Ectodermal cell (in vitro differentiated cells): ENCODE data around the gene LNP1.
"Not testable (repeated sequence)": the region's sequence is repeated elsewhere in the genome, so short reads cannot be mapped to it uniquely, and the experiment has no call there.

ENCODE experiments used
- H3K27ac ChIP-seq: 2 replicates; pipeline ENCODE4 v1.7.0; 2013; ENCODE audit warnings: mild to moderate bottlenecking, low read depth, low read length; ENCODE audit not compliant: insufficient read depth, poor library complexity, severe bottlenecking
- H3K27me3 ChIP-seq: 2 replicates; pipeline ENCODE4 v1.7.0; 2013; ENCODE audit warnings: mild to moderate bottlenecking, low read length; ENCODE audit not compliant: insufficient read depth, control insufficient read depth, poor library complexity, severe bottlenecking
- H3K36me3 ChIP-seq: one replicate; pipeline ENCODE4 v1.7.0; 2013; ENCODE audit warnings: low read length; ENCODE audit not compliant: control insufficient read depth, insufficient read depth
- H3K4me1 ChIP-seq: one replicate; pipeline ENCODE4 v1.7.0; 2013; ENCODE audit warnings: low read length; ENCODE audit not compliant: control insufficient read depth, insufficient read depth
- H3K4me3 ChIP-seq: 2 replicates; pipeline ENCODE4 v1.7.0; 2013; ENCODE audit warnings: low read depth, low read length, control low read depth; ENCODE audit not compliant: insufficient read depth
- H3K9me3 ChIP-seq: 2 replicates; pipeline ENCODE4 v1.7.0; 2013; ENCODE audit warnings: mild to moderate bottlenecking, low read length, moderate library complexity; ENCODE audit not compliant: control insufficient read depth
- WGBS, 2 experiments: methylation state at CpG; one replicate each; pipeline ENCODE4 v1.1.7; 2013; ENCODE audit warnings: missing lambda C conversion rate in 2 of 2; 5-methylcytosine and 5-hydroxymethylcytosine counted together

LNP1 gene

DNA sequence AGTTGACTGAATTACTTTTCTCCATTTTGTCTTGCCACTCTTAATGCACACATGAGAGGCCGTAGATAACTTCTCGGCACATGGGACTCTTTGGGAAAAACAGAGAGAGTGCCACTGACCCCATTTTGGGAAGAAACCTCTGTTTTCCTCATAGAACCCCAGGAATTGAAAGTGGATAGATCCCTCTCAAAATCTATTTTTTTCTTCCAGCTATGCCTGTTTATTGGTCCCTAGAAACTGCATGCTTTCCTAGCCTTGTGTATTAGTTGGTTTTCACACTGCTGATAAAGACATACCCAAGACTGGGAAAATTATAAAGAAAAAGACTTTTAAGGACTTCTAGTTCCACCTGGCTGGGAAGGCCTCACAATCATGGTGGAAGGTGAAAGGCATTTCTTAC, 67.3 kb downstream of the LNP1 start:
- no peak overlapping the region for H3K4me3 ChIP-seq
- WGBS, 2 experiments: 93 to 97% methylated on average over 2 of the region's 2 CpGs
- no peaks in the 10 kb centered on the region for H3K9me3 ChIP-seq
- no peaks in the 10 kb centered on the region for H3K4me1 ChIP-seq
- H3K36me3 ChIP-seq: no peaks in the 10 kb centered on the region
- no peaks in the 10 kb centered on the region for H3K27me3 ChIP-seq
- no peak overlapping the region for H3K27ac ChIP-seq

- no peaks in the 10 kb centered on the region for H3K36me3 ChIP-seq
- no peaks in the 10 kb centered on the region for H3K4me1 ChIP-seq
- WGBS, 2 experiments: 90% methylated on average over 1 of the region's 1 CpG; no CpG with 5 or more reads in 1 of the 2 experiments
Observed at GRCh38 chr3:100470951-100471350, 69.6 kb downstream of the LNP1 start.

DNA sequence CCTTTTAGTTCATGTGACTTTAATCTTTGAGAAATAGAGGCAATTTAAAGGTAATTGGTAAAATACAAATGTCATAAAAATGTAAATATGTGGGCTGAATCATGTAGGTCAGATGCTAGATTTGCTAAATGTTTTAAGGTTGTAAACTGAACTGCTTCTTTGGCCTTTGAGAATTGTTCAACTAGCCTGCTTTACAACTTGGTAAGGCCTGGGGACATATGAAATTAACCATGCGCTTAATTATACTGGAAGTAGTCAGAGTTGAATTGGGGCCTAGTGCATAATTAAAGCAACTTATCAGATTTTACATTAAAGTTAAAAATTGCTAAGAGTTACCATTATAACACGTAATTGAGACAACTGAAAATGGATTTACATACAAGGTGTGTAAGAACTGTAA, 70.1 kb downstream of the LNP1 start:
- H3K4me3 ChIP-seq: no peak overlapping the region
- no peaks in the 10 kb centered on the region for H3K9me3 ChIP-seq
- WGBS, 2 experiments: 96% methylated on average over 2 of the region's 2 CpGs
- H3K27ac ChIP-seq: no peak overlapping the region
- H3K36me3 ChIP-seq: no peaks in the 10 kb centered on the region
- no peaks in the 10 kb centered on the region for H3K4me1 ChIP-seq
- no peaks in the 10 kb centered on the region for H3K27me3 ChIP-seq

More at GRCh38 chr3:100470951-100471350, 69.6 kb downstream of the LNP1 start:
- Histone ChIP-seq H3K27ac (no peak overlapping the region), H3K9me3 (no peaks in the 10 kb centered on the region), H3K27me3 (no peaks in the 10 kb centered on the region), H3K4me3 (no peak overlapping the region)

- WGBS, 2 experiments: 93% methylated on average over 32 of the region's 32 CpGs
- H3K9me3 ChIP-seq, H3K4me1 ChIP-seq, H3K27me3 ChIP-seq, H3K36me3 ChIP-seq, H3K27ac ChIP-seq, H3K4me3 ChIP-seq: not testable (repeated sequence)
Observed at GRCh38 chr3:100477851-100478360, 76.6 kb downstream of the LNP1 start.

GRCh38 chr3:100478521-100478920, 77.2 kb downstream of the LNP1 start:
- not testable (repeated sequence) for H3K36me3 ChIP-seq, H3K27ac ChIP-seq, H3K4me3 ChIP-seq, H3K9me3 ChIP-seq, H3K27me3 ChIP-seq, H3K4me1 ChIP-seq
- 88 to 91% methylated on average over 19 to 24 of the region's 25 CpGs for WGBS, 2 experiments

- no peak overlapping the region for H3K27ac ChIP-seq
- no peaks in the 10 kb centered on the region for H3K36me3 ChIP-seq
- no peaks in the 10 kb centered on the region for H3K9me3 ChIP-seq
- WGBS, 2 experiments: 87 to 88% methylated on average over 5 of the region's 5 CpGs
- no peaks in the 10 kb centered on the region for H3K27me3 ChIP-seq
- no peaks in the 10 kb centered on the region for H3K4me1 ChIP-seq
- no peak overlapping the region for H3K4me3 ChIP-seq
Observed at GRCh38 chr3:100480081-100480480, 78.7 kb downstream of the LNP1 start.

DNA sequence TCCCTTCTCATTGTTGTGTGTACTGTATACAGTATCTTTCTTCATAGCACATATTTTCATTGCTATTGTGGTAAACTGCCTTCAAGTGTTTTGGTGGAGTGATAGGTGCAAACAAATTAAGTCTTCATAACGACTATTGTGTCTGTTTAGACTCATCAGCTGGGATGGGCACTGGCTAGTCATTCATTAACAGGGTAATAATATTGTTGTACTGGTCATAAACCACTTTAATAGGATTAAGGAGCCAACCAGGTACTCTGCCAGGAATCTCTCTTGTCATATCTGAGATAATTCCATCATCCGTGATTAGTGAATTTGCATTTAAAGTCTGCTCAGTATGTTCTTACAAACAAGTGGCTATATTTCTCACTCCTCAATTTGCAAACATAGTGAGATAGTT, 80.8 kb downstream of the LNP1 start:
- Histone ChIP-seq H3K27ac (no peak overlapping the region), H3K9me3 (no peaks in the 10 kb centered on the region), H3K4me1 (no peaks in the 10 kb centered on the region), H3K36me3 (no peaks in the 10 kb centered on the region), H3K27me3 (no peaks in the 10 kb centered on the region), H3K4me3 (no peak overlapping the region)
- 93 to 94% methylated on average over 2 of the region's 2 CpGs for WGBS, 2 experiments

- WGBS, 2 experiments: 92 to 95% methylated on average over 1 of the region's 1 CpG
- Histone ChIP-seq H3K4me1 (no peaks in the 10 kb centered on the region), H3K4me3 (no peak overlapping the region), H3K36me3 (no peaks in the 10 kb centered on the region), H3K9me3 (no peaks in the 10 kb centered on the region), H3K27ac (no peak overlapping the region), H3K27me3 (no peaks in the 10 kb centered on the region)
Observed at GRCh38 chr3:100483529-100483928, 82.2 kb downstream of the LNP1 start.

- WGBS, 2 experiments: 88 to 89% methylated on average over 2 of the region's 2 CpGs
Observed at GRCh38 chr3:100486808-100487207, 85.5 kb downstream of the LNP1 start.

GRCh38 chr3:100489118-100489517, 87.8 kb downstream of the LNP1 start:
- 93 to 100% methylated on average over 1 of the region's 1 CpG for WGBS, 2 experiments
- H3K4me1 ChIP-seq: peaks cover 4% of the 10 kb centered on the region
- no peaks in the 10 kb centered on the region for H3K36me3 ChIP-seq
- no peak overlapping the region for H3K4me3 ChIP-seq
- no peaks in the 10 kb centered on the region for H3K9me3 ChIP-seq
- no peaks in the 10 kb centered on the region for H3K27me3 ChIP-seq
- H3K27ac ChIP-seq: no peak overlapping the region

More at GRCh38 chr3:100486808-100487207, 85.5 kb downstream of the LNP1 start:
- no peaks in the 10 kb centered on the region for H3K27me3 ChIP-seq
- no peak overlapping the region for H3K4me3 ChIP-seq
- H3K36me3 ChIP-seq: no peaks in the 10 kb centered on the region
- no peaks in the 10 kb centered on the region for H3K9me3 ChIP-seq
- peaks cover 4% of the 10 kb centered on the region for H3K4me1 ChIP-seq
- H3K27ac ChIP-seq: no peak overlapping the region
